GM12891 (cell line): ENCODE measurements around the gene YKT6.

ENCODE experiments used
- PAX5 ChIP-seq: IDR thresholded peaks from 2 replicates; pipeline ENCODE4 v1.6.1; 2011; ENCODE audit warnings: low read length, moderate library complexity, mild to moderate bottlenecking; ENCODE audit not compliant: insufficient read depth, severe bottlenecking
- POLR2A ChIP-seq: IDR thresholded peaks from 2 replicates; pipeline ENCODE4 v1.6.1; 2011; ENCODE audit warnings: low read depth, low read length, control low read depth
- POLR2AphosphoS5 ChIP-seq: IDR thresholded peaks from 2 replicates; pipeline ENCODE4 v1.6.1; 2011; ENCODE audit warnings: low read depth, low read length, control low read depth
- SPI1 ChIP-seq: IDR thresholded peaks from 2 replicates; pipeline ENCODE4 v1.6.1; 2011; ENCODE audit warnings: low read depth, low read length, control low read depth
- TAF1 ChIP-seq: IDR thresholded peaks from 2 replicates; pipeline ENCODE4 v1.6.1; 2011; ENCODE audit warnings: low read depth, low read length, control low read depth

GRCh38 chr7:44258423-44258760 lies 57.6 kb downstream of the YKT6 start:
- no peak for TF ChIP-seq TAF1
- TF ChIP-seq POLR2A, result no peak
- no peak for TF ChIP-seq POLR2AphosphoS5
- no peak for TF ChIP-seq SPI1
- no peak for TF ChIP-seq PAX5
